NCI-H2196 (cell line): ENCODE measurements around the gene PTRH1.

ENCODE experiments used
- DNase-seq: peaks from one replicate; lab custom pipeline; 2025; ENCODE audit not compliant: unreplicated experiment; lab: John Stamatoyannopoulos, UW

The PTRH1 gene

DNA sequence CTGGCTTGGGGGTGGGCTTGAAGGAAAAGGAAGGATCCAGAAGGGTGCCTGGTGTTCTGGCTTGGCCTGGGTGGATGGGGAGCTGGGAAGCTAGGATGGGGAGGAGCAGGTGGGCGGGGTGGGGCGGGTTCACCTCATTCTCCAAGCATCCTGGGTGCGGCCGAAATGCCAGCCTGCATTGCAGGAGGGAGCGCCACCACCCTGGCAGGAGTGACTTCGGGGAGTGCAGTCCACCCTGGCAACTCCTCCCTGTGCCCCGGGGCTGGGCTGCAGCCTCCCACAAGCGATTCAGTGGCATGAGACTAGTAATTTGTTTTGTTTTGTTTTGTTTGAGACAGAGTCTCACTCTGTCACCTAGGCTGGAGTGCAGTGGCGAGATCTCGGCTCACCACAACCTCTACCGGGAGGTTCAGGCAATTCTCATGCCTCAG, 5.9 kb upstream of the PTRH1 start:
- DNase-seq: no peak

DNA sequence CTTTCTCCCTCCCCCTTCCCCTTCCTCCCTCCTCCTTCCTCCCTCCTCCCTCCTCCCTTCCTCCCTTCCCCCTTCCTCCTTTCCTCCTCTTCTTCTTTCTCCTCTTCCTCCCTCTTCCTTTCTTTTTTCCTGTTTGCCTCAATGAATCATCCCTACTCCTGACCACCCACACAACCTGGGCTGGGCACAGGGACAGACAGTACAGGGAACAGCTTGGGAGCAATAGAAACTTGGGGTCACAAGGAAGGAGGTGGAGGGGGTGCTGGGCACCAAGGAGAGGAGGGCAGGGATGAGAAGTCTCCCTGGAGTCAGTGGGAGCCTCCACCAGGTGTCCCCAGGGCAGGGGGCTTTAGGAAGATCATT, 5.4 kb upstream of the PTRH1 start:
- DNase-seq: no peak

DNA sequence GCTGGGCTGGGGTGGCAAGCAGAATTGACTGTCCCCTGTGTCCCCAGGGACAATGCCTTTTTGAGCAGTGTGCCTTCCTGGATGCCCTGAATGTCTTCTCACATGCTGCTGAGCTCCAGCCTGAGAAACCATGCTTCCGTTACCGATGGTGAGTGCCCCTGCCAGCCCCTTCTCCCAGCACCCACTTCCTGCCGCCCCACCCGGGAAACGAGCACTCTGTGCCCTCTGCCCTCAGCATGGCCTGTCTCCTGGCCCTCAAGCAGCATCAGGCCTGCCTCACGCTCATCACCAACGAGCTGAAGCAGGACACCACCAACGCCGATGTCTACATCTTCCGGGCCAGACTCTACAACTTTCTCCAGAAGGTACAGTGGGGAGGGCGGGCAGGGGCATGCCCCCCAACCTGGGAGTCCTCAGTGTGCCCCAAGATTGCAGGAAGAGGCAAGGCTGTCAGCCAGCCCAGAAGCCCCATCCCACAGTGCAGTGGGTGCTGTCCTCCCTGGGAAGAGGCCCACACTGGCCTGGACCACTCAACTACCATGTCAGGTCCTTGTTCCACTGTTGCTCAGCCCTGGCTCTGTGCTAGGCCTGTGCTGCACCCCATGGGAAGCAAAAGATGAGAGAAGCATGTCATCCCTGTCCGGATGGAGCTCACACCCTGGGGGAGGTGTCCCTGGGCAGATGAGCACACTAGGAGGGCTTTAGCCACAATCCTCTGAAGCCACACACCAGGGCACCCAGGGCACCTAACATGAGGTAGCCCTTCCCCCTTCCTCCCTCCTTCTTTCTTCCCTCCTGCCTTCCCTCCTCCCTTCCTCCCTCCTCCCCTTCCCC, 4.8 kb upstream of the PTRH1 start:
- DNase-seq: no peak

DNA sequence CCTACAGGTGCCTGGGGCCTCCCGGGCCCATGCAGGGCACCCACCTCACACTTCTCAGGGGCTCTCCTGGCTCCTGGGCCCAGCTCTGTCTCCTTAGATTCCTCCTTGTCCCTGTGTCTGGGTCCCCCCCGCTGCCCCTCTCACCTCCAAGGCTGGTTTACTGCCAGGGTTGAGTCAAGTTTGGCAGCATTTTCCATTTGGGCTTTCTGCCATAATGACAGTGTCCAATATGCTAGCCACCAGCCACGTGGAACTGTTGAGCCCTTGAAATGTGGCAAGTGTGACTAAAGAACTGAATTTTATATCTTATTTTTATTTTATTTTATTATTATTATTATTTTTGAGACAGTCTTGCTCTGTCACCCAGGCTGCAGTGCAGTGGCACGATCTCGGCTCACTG, 2.3 kb upstream of the PTRH1 start:
- DNase-seq: no peak

DNA sequence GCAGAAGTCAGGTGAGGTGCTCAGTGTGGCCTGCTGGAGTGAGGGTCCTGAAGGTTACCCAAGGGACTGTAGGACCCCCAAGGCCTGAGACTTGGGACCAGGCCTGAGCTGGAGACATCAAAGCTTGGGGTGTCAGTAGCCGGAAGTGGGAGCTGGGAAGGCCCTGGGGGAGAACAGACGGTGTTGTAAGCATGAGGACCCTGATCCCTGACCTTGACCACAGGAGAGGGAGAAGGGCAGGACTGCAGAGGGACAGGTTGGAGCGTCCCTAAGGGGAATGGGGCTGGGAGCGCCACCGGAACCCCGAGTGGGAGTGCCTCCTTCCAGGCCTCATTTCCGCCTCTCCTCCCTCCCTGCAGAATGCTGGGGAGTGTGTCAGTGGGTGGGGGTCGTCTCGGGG, 949 bp upstream of the PTRH1 start:
- no peak for DNase-seq

DNA sequence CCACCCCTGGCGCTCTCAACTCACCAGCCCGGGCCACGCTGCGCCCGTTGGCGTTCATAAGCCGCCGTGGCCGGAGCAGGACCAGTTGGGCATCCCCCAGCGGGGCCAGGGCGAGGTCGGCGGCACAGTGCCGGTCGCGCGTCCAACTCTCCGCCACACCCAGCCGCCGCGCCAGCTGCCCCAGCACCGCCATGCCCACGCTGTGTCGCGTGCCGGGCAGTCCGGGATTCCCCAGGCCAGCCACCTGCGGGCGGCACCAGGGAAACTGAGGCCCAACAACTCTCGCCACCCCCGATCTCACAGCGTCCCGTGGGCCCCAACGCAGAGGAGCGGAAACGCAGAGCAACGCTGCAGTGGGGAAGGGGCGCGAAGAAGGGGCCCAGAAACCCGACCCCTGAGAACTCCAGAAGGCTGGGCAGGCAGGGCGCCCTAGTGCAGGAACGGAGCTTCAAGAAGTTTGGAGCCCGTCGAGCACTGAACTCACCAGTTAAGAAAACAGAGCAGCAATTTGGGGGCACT, 453 bp downstream of the PTRH1 start:
- no peak for DNase-seq

DNA sequence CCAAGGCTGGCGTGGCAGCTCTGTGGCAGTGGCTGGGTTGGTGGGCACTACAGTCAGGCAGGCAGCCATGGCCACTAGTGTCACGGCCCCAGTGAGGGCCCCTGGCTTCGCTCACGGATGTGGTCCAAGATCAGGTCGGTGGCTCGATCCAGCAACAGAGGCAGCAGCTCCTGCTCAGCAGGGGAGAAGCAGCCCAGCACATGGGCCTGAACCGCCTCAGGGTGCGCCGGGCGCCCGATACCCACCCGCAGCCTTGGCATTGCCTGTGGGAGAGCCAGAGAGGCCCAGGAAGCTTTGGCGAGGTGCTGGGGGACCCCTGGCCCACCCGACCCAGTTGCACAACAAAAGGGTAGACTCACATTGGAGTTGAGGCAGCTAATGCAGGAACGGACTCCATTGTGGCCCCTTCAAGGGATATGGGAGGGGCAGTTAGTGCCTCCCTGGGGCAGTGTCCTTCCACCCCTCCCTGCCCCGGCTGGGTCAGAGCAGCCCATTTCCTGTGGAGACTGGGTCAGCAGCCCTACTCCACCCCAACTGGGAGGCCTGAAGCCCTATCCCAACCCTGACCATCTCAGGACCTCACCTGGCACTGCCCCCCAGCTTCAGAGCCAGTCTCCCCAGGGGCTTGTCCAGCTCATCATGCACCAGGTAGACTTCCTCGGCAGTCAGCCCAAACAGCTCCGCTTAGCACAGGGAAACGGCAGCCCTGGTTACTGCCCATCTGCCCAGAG, 1.3 kb downstream of the PTRH1 start:
- no peak for DNase-seq

DNA sequence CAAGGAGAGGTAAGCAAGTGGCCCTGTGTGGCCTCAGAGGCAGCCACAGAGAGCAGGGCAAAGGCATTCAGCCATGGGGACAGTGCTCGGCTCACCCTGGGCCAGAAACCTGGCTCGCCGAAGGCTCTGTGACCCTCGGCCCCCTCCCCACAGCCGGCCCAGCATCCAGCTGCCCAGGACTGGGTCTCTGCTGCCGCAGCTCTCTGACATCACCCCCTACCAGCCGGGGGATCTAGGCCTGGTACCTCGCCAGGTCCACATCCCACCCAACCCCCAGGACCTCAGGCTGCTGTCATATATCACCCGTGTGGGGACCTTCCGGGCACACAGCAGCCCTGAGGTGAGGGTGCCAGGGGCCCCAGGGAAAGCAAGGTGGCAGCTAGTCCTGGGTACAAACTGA, 2.6 kb downstream of the PTRH1 start:
- no peak for DNase-seq

DNA sequence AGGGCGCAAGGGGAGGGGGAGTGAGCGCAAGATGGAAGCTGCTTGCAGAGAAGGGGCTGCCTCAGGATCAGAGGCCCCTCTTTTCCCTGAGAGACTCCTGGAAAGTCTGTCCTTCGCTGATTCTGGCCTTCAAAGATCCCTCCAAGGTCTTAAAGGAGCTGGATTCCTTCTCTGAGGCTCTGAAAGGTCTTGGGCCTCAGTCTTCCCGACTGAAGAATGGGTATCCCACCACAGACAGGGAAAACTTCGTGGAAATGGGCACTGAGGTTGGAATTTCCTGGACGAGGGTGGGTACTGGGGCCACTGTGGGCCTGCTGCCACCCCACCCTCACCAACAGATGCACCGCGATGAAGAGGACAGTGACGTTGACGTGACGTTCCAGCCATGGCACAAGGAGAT, 3.1 kb downstream of the PTRH1 start:
- no peak for DNase-seq

DNA sequence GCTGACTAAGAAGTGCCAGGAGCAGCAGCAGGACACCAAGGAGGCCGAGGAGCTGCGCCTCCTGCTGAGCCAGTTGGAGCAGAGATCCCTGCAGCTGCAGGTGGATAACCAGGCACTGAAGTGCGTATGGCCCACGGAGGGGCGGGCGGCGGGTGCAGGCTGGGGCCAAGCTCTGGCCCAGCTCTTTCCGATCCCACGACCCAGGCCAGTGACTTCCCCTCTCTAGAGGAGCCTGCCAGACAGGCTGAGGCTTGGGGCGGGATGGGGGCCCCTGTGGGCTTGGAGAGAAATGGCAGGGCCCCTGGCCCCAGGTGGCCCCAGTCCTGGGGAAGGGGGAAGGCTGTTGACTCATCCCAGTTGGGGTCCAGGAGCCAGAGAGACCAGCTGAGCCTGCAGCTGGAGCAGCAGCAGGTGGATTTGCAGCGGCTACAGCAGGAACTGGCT, 3.6 kb downstream of the PTRH1 start:
- peak; percentile 30 for DNase-seq

DNA sequence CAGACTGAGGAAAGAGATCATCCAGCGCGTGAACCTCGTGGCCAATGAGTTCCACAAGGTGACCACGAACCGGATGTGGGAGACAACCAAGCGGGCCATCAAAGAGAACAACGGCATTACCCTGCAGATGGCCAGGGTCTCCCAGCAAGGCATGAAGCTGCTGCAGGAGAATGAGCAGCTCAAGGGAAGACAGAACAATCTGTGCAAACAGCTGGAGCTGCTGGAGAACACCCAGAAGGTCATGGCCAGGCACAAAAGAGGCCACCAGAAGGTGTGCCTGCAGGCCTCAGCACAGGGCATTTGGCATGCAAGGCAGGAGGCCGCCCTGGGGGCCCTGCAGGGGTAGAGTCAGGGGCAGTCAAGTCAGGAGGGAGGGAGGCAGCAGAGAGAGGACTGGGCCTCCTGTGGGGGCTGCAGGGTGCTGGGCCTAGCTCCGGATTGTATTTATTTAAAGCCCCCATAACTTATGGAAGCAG, 4.2 kb downstream of the PTRH1 start:
- DNase-seq: no peak

DNA sequence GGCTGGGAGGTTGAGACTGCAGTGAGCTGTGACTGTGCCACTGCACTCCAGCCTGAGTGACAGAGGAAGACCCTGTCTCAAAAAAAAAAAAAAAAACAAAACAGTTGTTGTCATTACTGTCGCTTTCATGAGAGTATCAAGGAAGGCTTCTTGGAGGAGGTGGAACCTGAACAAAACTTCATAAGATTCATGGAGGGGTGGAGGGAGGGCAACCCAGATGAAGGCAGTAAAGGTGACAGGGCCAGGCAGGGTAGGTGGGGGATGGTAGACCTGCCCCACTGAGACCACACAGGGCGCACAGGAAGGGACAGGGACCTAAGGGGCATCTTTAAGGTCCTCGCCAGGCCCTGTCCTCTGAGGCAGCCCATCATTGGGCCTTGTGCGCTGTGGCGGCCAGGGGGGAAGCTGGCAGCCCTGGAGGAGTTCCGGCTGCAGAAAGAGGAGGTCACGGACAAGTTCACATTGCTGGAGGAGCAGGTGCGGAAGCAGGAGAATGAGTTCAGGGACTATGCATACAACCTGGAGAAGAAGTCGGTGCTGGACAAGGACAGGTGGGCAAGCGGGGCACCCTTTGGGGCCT, 5.2 kb downstream of the PTRH1 start:
- no peak for DNase-seq

DNA sequence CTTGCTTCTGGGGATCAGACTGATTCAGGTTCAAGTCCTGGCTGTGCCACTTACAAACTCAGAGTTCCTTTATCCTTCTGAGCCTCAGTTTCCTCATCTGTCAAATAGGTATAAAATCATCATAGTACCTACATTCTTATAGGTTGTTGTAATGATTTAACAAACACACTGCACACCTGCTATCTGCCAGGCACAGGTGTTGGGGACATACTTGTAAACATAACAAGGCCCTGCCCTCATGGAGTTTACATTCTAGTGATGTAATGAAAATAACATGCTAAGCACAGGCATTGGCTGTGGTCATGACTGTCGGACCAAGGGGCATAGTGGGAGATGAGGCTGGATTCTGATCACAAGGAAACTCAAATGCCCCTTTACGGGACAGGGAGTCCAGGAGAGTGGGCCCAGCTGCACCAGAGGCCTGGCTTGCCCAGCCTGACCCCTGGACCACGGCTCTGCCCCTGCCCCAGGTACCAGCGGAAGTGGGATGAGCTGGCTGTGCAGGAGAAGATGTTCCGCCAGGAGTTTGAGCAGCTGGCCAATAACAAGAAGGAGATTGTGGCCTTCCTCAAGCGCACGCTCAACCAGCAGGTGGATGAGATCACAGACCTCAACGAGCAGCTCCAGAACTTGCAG, 6.4 kb downstream of the PTRH1 start:
- no peak for DNase-seq

DNA sequence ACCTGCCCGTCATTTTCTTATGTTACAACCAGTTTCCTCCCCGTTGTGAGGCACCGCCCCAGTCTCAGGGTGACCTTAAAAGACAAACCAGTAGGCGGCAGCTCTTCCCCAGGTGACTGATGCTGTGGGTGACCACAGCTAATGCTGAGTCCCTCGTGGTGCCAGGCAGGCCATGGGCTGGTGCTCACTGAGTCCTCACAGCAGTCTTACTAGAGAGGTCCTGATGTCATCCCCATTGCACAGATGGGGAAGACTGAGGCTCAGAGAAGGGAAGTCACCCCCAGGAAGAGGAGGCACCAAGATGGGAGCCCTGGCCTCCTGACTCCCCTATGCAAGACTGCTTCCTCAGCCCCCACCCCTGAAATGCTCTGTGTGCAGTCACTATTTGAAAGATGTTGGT, 7.7 kb downstream of the PTRH1 start:
- DNase-seq: no peak

DNA sequence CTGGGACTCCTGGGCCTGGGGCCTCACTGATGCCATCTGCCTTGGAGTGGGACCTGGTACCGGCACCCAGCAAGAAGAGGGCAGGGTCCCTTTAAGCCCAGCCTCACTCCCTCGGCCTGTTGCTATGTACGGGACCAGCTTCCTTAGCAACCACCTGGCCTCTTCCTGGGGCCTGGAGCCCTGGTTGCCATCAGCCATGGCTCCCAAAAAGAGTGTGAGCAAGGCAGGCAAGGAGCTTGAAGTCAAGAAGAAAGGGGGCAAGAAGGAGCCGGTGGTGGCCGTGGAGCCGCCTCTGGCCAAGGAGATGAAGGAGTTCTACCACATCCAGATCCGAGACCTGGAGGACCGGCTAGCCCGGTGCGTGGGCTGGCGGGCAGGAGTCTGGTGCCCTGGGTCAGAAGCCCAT, 8.6 kb downstream of the PTRH1 start, which contains the start of gene CFAP157:
Gene CFAP157, plus strand, starts transcription at position 153 of the 406 bp plus-strand sequence. Its CDS starts 44 bp downstream, at position 197.
- DNase-seq: peak; percentile 48

DNA sequence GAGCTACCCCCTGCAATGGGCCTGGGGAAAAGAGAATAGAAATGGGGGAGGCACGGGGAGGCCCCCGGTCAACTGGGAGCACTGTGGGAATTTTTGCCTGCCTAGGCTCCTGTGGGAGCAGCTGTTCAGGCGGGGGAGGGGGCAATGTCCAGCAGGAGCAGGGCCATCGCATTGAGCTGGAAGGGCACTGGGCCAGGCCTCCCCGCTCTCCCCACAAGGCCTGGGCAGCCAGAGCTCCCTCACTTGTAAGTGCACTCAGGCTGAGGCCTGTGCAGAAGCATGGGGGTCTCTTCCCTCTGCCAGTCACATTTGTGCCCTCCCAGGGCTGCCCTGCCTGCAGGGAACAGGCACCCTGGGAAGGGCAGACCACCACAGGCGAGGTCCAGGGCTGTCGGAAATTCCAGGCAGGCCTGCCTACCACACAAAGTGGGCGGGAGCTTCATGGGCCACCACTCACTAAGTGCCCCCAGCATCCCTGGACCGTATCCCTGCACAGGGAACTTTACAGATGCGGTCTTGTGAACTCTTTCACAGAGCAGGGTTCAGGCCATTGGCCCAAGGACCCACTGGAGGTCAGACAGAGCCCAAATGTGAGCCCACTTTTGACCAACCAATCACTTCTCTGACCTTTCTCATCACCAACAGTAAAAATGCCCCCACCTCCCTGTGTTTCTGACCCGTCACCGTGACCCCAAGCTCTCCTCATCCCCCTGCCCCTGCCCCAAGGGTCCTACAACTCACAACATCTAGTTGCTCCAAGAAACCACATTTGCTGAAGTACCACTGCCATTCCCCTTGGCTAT, 9.7 kb downstream of the PTRH1 start:
- no peak for DNase-seq

DNA sequence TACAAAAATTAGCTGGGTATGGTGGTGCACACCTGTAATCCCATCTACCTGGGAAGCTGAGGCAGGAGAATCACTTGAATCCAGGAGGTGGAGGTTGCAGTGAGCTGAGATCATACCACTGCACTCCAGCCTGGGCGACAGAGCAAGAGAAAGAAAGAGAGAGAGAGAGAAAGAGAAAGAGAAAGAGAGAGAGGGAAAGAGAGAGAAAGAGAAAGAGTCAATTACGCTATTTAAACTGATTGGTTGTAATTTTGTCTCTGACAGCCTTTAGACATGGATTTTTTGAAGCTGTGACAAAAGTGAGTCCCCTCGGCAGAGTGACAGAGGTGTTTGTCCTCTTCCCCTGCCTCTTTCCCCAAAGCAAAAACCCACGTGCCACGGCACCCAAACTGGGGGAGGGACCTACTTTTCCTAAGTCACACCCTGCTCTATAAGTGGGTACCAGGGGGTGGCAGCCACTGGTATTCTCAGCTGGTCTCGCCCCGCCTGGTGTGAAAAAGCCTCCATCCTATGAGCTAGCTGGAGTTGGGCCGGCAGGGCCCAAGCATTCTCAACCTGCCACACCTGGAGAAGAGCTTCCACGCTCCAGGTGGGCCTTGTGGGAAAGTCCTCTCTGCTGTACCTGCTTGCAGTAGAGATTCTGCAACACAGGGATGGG, 12.0 kb downstream of the PTRH1 start:
- DNase-seq: no peak

DNA sequence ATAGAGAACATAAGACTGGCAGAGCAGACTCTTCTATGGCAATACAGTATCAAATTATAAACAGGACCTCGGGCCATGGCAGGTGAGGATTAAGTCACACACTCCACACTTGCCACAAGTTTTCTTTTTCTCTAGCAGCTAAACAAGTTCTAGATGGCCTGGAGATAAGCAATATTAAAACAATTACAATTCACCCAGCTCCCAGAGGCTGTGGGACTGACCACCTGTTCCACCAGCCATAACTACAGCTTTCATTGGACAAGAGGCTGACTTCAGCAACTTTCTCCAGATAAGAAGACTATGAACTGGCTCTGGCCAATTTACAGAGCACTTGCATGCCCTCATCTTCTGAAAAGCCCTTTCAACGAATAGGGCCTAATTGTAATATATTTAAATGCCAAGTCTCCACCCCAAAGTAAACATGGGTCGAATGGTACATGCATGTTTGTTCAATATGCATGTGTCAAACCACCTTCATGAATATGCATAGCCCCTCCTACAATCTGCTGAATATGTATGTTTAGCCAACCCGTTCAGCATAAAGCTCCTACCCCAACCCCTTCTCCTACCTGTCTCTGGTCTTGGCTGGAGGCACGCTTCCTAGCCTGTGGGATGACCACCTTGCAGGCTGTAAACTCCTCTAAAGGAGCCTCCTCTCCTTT, 14.7 kb downstream of the PTRH1 start:
- peak; percentile 35 for DNase-seq

DNA sequence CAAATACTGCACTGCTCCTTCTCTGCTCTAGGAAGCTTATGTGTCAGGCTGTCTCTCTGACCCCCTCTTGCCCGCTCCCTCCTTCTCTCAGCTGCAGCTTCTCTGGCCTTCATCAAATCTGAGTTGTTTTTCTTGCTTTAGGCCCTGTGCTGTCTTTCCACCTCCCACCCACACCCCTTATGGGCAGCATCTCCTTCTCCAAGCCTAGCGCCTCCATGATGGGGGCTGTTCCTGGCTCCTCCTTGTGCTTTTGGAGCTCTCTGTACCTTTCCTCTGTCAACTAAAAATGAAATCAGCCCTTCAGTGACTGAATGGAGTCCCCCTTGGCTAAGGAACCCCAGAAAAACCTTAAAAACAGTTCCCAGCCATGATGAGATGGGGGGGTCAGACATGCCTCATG, 15.3 kb downstream of the PTRH1 start:
- no peak for DNase-seq
